ENCODE measurements around the gene MAD1L1.

Gene MAD1L1

GRCh38 chr7:2106440-2106839, 126.3 kb downstream of the MAD1L1 start:
- DNase-seq (ENCODE audit: low spot score) (no peak), FAIRE-seq (peak; percentile 65)

- FAIRE-seq (peak; percentile 44), DNase-seq (ENCODE audit: low spot score) (no peak)
Measured at GRCh38 chr7:2105917-2106316, 126.8 kb downstream of the MAD1L1 start.

DNA sequence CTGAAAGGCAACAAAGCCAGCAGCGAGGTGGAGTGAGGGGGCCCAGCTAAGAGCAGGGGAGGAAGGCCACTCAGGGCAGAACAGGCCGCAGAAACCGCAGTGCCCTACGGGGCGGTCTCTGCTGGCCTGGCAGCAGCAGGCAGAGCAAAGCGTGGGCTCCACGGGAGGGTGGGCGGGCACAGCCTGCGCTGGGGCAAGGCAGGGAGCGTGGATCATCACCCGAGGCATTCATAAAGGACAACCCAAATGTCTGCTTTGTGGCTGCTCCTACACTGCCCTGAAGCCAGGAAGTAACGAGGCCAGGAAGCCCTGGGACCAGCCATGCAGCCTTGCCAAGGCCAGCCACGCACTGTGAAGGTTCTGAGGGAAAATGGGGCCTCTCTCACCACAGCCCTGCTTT, 127.5 kb downstream of the MAD1L1 start:
- no peak for DNase-seq (ENCODE audit: low spot score)
- peak; percentile 70 for FAIRE-seq

- no peak for DNase-seq (ENCODE audit: low spot score)
- FAIRE-seq = peak; percentile 87
Measured at GRCh38 chr7:2104716-2105115, 128.0 kb downstream of the MAD1L1 start.

DNA sequence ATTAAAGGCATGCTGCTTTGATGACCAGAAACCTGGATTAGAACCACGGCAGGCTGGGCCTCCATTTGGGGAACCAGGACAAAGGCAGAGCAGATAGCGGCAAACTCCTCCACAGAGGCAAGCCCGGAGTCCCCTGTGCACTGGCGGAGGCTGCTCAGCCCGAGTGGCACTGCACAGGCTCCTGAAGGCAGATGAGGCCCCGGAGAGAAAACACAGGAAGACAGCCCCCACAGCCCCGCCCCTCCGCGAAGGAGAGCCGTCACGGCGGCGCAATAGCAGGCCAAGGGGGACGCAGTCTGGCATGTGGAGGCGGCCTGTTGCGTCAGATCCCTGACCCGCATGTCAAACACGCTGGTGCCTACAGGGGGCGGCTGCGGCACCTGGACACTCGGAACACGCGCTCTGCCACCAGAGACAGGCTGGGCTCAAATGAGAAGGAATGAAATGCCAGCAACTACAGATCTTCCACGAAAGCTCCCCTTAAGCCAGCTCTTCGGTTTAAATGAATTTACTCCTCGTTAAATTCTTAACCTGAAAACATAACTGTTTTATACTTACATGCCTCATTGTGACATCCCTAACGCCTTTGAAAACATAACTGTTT, 128.5 kb downstream of the MAD1L1 start:
- DNase-seq (ENCODE audit: low spot score) (peak; percentile 92), FAIRE-seq (peak; percentile 93)

- no peak for DNase-seq (ENCODE audit: low spot score)
- FAIRE-seq = peak; percentile 91
Measured at GRCh38 chr7:2103071-2103898, 129.5 kb downstream of the MAD1L1 start.

DNA sequence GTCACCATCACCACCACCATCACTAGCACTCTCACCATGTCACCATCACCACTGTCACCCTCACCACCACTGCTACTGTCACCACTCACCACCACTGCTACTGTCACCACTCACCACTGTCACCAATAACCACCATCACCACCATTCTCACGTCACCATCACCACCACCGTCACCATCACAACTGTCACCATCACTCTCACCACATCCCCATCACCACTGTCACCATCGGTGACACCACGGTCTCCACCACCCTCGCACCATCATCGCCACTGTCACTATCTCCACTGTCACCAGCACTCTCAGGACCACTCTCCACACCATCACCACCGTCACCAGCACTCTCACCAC, 130.4 kb downstream of the MAD1L1 start:
- FAIRE-seq = no peak

DNA sequence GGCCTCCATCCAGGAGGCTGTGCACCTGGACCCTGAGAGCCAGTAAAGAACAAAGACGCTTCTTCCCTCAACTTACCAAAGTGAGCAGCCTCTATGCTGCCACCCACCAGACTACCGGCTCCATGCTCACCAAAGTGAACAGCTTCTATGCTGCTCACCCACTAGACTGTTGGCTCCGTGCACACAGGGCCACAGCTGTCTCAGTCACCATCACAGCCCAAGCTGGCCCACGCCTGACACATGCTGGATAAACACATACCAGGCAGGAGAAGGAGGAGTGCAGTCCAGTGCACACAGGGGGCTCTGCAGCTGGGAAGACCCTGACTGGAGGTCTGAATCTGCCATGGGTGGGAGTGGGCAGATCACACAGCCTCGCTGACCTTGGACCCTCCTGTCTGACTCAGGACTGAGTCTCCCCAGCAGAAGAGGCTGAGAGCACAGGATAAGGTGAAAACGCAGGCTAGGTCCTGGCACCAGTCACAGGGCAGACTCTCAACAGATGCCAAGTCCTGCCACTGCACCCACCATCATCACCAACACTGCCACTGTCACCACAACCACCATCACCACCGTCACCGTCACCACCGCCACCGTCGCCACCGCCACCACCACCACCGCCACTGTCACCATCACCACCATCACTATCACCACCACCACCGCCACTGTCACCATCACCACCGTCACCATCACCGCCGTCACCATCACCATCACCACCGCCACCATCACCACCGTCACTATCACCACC, 130.9 kb downstream of the MAD1L1 start:
- DNase-seq (ENCODE audit: low spot score) (no peak), FAIRE-seq (peak; percentile 100)

More for the DNA sequence above, 130.4 kb downstream of the MAD1L1 start:
- DNase-seq (ENCODE audit: low spot score) = no peak

GRCh38 chr7:2100278-2101208, 132.2 kb downstream of the MAD1L1 start:
- FAIRE-seq = peak; percentile 70

DNA sequence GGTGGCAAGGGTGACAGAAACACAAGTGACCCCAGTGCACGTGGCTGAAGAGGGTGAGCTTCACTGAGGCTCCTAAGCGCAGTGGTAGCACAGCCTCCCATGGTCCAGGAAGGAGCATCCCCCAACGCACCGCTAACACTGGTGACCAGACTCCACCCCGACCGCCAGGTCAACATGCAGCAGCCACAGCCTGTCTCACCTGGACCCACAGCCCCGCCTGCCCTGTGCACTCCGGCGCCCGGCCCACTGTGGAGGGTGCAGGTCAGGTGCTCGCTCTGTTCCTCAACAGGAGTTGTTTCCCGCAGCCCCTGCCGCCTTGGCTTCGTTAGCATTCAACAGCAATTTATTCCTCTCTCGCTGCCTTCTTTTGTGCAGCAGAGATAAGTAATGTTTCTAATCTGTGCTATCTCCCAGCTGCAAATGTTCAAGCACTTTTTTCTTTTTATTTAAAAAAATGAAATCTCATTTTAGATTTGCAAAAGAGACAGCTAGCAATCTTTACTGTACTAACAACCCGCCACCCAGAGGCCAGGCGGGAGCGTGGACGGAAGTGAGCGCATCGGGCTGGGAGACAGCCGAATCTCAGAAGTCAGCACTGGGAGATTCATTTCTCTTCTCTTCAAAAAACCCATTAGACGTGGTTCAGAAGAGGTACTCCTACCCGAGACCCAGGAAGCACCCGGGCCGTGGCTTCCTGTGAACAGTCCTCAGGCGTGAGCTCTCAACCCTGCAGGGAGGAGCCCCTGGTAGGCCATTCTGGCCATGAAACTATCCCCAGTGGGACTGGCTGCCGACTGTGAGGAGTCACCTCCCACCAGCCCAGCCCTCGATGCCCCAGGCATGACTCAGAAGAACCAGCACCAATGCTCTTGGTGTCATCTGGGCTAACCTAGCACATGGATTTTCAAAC, 133.4 kb downstream of the MAD1L1 start:
- FAIRE-seq (no peak), DNase-seq (ENCODE audit: low spot score) (no peak)

More at GRCh38 chr7:2100278-2101208, 132.2 kb downstream of the MAD1L1 start:
- no peak for DNase-seq (ENCODE audit: low spot score)

DNA sequence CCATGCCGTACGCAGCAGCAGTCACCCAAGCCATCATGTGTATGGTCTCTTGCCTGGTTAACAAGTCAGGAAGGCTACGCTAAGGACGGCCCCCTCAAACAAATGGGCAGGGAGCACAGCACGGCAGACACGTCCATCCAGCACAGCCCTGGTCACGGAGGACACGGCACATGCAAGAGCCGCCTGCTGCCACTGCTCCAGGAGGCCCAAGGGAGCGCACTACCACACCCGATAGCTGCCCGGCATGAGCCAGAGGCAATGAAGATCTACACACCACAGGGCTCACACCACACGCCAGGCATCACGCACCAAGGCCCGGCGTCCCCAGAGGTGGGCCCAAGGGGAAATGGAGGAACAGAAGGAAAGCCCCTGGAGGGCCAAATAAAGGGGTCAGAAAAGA, 134.2 kb downstream of the MAD1L1 start:
- DNase-seq (ENCODE audit: low spot score) = no peak
- peak; percentile 91 for FAIRE-seq

DNA sequence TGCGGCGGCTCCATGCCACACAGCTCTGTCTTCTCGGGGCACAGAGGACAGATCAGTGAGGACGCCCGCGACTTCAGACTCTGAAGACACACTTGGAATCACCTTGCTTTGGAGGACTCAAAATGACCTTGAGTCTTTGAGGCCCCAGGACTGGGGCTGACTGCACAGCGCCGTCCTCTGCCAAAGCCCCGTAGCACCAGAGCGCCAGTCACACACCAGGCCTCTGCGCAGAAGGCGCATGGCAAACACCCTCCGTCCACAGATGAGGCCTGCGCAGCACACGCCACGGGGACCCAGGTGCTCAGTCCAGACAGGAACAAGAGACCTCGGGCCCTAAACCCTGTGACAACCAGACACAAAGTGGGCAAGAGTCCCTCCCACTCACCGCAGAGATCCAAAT, 134.7 kb downstream of the MAD1L1 start:
- no peak for DNase-seq (ENCODE audit: low spot score)
- FAIRE-seq = no peak

- DNase-seq (ENCODE audit: low spot score) = no peak
- no peak for FAIRE-seq
Measured at GRCh38 chr7:2097492-2097891, 135.3 kb downstream of the MAD1L1 start.

DNA sequence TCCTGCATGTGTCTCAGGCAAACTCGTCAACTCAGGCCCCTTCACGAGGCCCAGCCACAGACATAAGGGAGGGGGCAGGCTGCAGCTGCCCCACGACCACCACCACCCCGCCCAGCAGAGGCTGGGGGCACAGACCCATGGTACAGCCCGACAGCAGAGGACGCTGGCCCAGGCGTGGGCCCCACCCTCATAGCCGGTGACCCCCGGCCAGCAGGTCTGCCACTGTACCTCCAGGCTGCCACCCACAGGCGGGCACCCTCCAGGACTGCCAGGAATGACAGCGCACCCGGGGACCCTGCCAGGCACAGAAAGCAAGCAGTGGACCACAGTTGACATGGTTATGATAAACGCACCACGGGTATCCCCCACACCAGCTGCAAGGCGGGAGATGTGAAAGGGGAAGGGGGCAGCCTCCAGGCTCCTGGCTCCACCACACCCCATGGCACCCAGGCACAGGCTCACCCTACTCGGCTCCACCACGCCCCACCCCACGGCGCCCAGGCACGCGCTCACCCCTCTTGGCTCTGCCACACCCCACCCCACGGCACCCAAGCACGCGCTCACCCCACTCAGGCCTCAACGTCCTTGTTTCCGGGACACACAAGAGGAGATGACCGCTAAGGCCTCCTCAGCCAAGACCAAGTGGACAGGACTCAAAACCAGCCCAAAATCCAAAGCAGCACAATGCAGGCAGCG, 135.9 kb downstream of the MAD1L1 start:
- no peak for DNase-seq (ENCODE audit: low spot score)

DNA sequence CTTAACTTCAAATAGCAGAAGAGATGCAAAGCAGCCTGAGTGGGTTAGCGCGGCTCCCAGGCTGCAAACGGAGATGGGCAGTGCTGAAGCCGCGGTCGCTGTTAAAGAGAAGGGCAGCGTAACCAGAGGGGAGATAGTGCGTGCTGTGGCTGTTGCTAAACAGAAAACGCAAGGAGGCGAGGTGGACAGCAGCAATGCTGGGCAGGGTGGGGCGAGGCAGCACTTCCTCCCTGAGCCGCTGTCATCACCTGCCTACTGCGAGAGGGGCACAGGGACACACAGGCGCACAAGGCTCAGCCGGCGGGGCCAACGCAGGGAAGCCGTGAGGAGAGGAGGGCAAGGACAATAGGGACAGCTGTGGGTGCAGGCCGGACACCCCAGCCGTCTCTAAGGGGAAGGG, 137.3 kb downstream of the MAD1L1 start:
- no peak for FAIRE-seq
- no peak for DNase-seq (ENCODE audit: low spot score)

More for the DNA sequence above, 135.9 kb downstream of the MAD1L1 start:
- peak; percentile 88 for FAIRE-seq

DNA sequence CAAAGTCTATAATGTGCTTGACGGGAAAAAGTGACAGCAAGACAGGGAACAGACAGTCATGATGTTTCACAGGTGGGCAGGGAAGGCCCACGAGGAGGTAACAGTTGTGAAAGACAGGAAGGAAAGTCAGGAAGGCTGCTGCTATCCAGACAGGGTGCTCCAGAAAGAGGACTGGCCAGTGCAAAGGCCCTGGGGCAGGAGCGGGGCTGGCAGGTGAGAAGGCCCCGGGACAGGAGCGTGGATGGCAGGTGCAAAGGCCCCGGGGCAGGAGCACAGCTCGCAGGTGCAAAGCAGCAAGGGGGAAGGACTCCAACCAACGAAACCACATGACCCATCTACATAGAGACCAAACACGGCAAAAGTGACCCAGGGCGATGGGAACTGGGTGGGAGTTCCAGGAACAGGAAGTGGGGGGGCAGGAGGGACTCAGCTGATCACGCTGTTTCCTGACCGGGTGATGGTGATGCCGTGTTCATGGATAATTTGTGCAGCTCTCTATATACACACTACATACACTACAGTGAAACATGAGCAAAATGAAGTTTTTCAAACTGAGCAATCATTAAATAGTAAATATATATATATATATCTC, 138.2 kb downstream of the MAD1L1 start:
- no peak for FAIRE-seq
- DNase-seq (ENCODE audit: low spot score) = no peak

- no peak for FAIRE-seq
Measured at GRCh38 chr7:2093843-2094220, 138.9 kb downstream of the MAD1L1 start.

GRCh38 chr7:2093215-2093842, 139.4 kb downstream of the MAD1L1 start:
- no peak for DNase-seq (ENCODE audit: low spot score)
- peak; percentile 81 for FAIRE-seq

More at GRCh38 chr7:2093843-2094220, 138.9 kb downstream of the MAD1L1 start:
- no peak for DNase-seq (ENCODE audit: low spot score)

- FAIRE-seq = peak; percentile 98
- no peak for DNase-seq (ENCODE audit: low spot score)
Measured at GRCh38 chr7:2092279-2092678, 140.5 kb downstream of the MAD1L1 start.

Measured in urothelium cell line (cell line).